ENCODE measurements around the gene TUBB2B. TPM values are rescaled to one million over a fixed set of nuclear protein-coding genes. Genes with fewer than 3 reads are reported as not detected.

The TUBB2B gene
- total and polyA plus RNA-seq, 9 of the 15 experiments (the other 6 are each of a cell fraction or from before 2014, with no cell fraction given), result 0.11 to 9.7 (median 4.6) TPM

GRCh38 chr6:3213334-3213695 lies 14.1 kb downstream of the TUBB2B start (continued):
- TF ChIP-seq REST (IDR thresholded peaks at IDR 0.05; ENCODE audit: borderline replicate concordance) (no peak), REST (CRISPR knock-in tag; IDR thresholded peaks at IDR 0.05; ENCODE audit: low read depth) (no peak), HEY1 (CRISPR knock-in tag; IDR thresholded peaks at IDR 0.05; ENCODE audit: borderline replicate concordance) (no peak), IFI16 (CRISPR knock-in tag; IDR thresholded peaks at IDR 0.05) (no peak), ETS1 (conservative IDR thresholded peaks at IDR 0.05; ENCODE audit: control insufficient read depth, low read depth, low read length) (no peak), FIP1L1 (IDR thresholded peaks at IDR 0.05; ENCODE audit: low read depth, low read length, poor library complexity, severe bottlenecking) (no peak), CREM (IDR thresholded peaks at IDR 0.05; ENCODE audit: low read depth) (no peak), SAP30 (IDR thresholded peaks at IDR 0.05; ENCODE audit: borderline replicate concordance, insufficient read depth, low read depth, low read length, poor library complexity, severe bottlenecking) (no peak), HOMEZ (CRISPR knock-in tag; IDR thresholded peaks at IDR 0.05) (no peak), ZNF584 (CRISPR knock-in tag; IDR thresholded peaks at IDR 0.05; ENCODE audit: low read depth) (no peak), NEUROD1 (IDR thresholded peaks at IDR 0.05; ENCODE audit: borderline replicate concordance, low read depth, low read length, partially characterized antibody) (no peak), ELF1 (tag; IDR thresholded peaks at IDR 0.05) (no peak), MCM3 (IDR thresholded peaks at IDR 0.05) (no peak), ZFP1 (CRISPR knock-in tag; IDR thresholded peaks at IDR 0.05) (no peak)
